Measurements from ENCODE around the gene FAM149B1.

GRCh38 chr10:73205890-73206289 is 38.0 kb downstream of the FAM149B1 start:
- no peak for TF ChIP-seq CTCF (conservative IDR thresholded peaks at IDR 0.05; ENCODE audit: low read length)
- TF ChIP-seq EZH2phosphoT487 (IDR thresholded peaks at IDR 0.05; ENCODE audit: borderline replicate concordance): no peak
